BLaER1 (cell line): Measurements from ENCODE around the gene ATRIP.
"Not testable (repeated sequence)": the region's sequence is repeated elsewhere in the genome, so short reads cannot be mapped to it uniquely, and the experiment has no call there.

Experiments used
- H3K27ac ChIP-seq: shearing (Covaris generic); formaldehyde crosslinking; 2 replicates; pipeline ENCODE4 v1.8.1; 2022
- H3K27me3 ChIP-seq: shearing (Covaris generic); formaldehyde crosslinking; 2 replicates; pipeline ENCODE4 v1.8.1; 2022
- H3K36me3 ChIP-seq: shearing (Covaris generic); formaldehyde crosslinking; 2 replicates; pipeline ENCODE4 v1.8.1; 2022
- H3K4me1 ChIP-seq: shearing (Covaris generic); formaldehyde crosslinking; 2 replicates; pipeline ENCODE4 v1.8.1; 2022
- H3K4me2 ChIP-seq: shearing (Covaris generic); formaldehyde crosslinking; 2 replicates; pipeline ENCODE4 v1.8.1; 2022
- H3K4me3 ChIP-seq: shearing (Covaris generic); formaldehyde crosslinking; 2 replicates; pipeline ENCODE4 v1.8.1; 2022
- H3K9ac ChIP-seq: shearing (Covaris generic); formaldehyde crosslinking; 2 replicates; pipeline ENCODE4 v1.8.1; 2022
- H3K9me3 ChIP-seq: shearing (Covaris generic); formaldehyde crosslinking; 2 replicates; pipeline ENCODE4 v1.8.1; 2022
- H4K20me1 ChIP-seq: shearing (Covaris generic); formaldehyde crosslinking; 2 replicates; pipeline ENCODE4 v1.8.1; 2022
- Cebpa-rat ChIP-seq: shearing (Covaris generic); IDR thresholded peaks from 2 replicates; pipeline ENCODE4 v1.8.1; 2022

Gene ATRIP

DNA sequence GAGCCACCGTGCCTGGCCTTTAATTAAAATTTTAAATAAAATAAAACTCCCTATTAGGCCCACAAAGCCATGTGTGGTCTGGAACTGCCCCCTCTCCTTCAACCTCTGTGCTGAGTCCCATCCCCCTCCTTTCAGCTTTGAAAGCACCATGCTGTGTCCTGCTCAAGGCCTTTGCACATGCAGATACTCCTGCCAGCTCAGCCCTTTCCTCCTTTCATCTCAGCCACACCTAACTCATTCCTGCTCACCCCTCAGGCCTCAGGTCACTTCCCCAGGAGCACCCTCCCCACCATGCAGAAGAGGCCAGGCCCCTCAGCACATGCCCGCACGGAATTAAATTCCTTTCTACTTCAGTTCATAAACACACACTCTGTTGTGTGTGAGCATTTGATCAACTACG lies 28.1 kb downstream of the ATRIP start:
- Histone ChIP-seq H4K20me1 (peaks cover 15% of the 10 kb centered on the region), H3K27me3 (no peaks in the 10 kb centered on the region), H3K36me3 (peaks cover 17% of the 10 kb centered on the region), H3K4me2 (no peak overlapping the region), H3K27ac (peak overlapping the region; percentile 20; the same call in 1 of the 2 replicates), H3K9ac (no peak overlapping the region), H3K4me3 (no peak overlapping the region), H3K4me1 (peaks cover 90% of the 10 kb centered on the region), H3K9me3 (no peaks in the 10 kb centered on the region)
- no peak for TF ChIP-seq Cebpa-rat

DNA sequence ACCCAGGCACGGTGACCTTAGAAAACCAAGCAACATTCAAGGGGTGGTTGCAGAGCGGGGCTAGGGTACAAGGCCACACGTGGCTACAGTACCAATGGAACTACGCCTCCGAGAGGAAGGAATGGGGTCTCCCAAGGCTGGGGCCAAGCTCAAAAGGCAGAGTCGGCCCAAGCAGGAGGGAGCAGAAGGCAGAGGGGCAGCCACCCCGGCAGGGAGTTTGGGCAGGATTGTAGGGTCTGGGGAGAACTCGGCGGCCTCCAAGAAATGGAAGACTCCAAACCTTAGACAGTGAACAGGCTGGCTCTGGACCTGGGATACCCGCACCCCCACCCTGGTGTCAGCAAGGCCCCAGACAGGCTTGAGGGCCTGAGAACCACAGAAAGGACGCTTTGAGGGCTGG lies 28.7 kb downstream of the ATRIP start:
- Histone ChIP-seq H3K4me3 (no peak overlapping the region), H3K36me3 (peaks cover 11% of the 10 kb centered on the region; the same call in 1 of the 2 replicates), H4K20me1 (peaks cover 9% of the 10 kb centered on the region), H3K9ac (no peak overlapping the region), H3K4me1 (peaks cover 90% of the 10 kb centered on the region), H3K27me3 (no peaks in the 10 kb centered on the region), H3K4me2 (peak overlapping the region; percentile 79), H3K27ac (peak overlapping the region; percentile 77; the same call in 1 of the 2 replicates), H3K9me3 (no peaks in the 10 kb centered on the region)
- TF ChIP-seq Cebpa-rat: no peak

DNA sequence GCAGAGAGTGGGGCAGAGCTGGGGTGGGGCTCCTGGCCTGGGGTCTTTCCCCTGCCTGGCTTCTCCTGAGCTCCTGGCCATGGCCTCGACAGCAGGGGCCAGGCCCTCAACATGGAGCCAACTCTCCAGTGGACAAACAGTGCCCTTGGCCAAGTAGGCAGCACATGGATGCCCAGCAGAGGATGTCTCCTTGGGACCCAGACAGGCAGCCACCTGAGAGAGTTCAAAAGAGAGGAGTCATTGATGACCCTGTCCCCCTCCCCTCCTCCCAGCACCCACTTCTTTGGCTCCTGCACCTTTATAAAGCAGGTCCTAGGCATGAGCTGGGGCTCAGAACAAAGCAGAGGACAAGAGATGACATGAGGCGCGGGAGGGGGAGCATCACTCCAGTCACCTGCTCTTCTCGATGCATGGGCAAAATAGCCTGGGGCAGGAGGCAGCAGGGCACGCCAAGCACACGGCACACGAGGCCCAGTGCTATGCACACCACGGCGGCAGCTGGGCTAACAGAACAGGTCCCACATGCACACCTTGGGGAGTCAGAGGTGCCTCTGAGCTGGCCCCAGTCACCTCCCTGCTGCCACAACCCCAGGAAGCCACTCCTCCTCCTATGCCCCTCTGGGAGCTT lies 30.0 kb downstream of the ATRIP start:
- Histone ChIP-seq H3K36me3 (0 out of 2 replicates have a peak, but pooled peaks cover 5% of the 10 kb centered on the region), H3K9me3 (no peaks in the 10 kb centered on the region), H4K20me1 (no peaks in the 10 kb centered on the region), H3K27me3 (no peaks in the 10 kb centered on the region), H3K27ac (peak overlapping the region; percentile 77), H3K9ac (peak overlapping the region; percentile 70), H3K4me3 (peak overlapping the region; percentile 17), H3K4me1 (peaks cover 83% of the 10 kb centered on the region), H3K4me2 (peak overlapping the region; percentile 79)
- no peak for TF ChIP-seq Cebpa-rat

DNA sequence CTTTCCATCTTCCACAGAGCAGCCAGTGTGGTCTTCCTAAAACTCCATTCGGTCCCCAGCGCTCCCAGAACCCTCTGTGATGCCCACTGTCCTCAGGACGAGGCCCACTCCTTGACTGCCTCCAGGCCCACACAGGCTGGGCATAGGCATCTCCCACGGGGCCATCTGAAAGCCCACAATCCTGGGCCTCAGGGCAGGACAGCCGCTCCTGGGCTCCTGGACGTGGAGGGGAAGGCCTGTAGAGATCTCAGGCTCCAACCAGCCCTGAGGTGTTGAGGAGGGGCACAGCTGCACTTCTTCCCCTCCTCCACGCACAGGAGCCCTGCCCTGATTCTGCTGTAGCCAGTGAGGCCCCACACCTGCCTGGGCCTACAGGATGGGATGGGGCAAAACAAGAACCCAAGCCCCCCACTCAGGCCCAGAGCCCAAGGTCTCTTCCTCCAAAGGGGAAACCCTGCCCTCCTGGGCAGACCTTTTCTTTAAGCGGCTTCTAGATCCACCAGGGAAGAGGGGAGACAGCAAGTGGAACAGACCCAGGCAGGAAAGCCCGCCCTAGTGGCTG lies 31.5 kb downstream of the ATRIP start:
- H3K4me2 ChIP-seq: peak overlapping the region; percentile 79
- H3K9ac ChIP-seq: peak overlapping the region; percentile 70

DNA sequence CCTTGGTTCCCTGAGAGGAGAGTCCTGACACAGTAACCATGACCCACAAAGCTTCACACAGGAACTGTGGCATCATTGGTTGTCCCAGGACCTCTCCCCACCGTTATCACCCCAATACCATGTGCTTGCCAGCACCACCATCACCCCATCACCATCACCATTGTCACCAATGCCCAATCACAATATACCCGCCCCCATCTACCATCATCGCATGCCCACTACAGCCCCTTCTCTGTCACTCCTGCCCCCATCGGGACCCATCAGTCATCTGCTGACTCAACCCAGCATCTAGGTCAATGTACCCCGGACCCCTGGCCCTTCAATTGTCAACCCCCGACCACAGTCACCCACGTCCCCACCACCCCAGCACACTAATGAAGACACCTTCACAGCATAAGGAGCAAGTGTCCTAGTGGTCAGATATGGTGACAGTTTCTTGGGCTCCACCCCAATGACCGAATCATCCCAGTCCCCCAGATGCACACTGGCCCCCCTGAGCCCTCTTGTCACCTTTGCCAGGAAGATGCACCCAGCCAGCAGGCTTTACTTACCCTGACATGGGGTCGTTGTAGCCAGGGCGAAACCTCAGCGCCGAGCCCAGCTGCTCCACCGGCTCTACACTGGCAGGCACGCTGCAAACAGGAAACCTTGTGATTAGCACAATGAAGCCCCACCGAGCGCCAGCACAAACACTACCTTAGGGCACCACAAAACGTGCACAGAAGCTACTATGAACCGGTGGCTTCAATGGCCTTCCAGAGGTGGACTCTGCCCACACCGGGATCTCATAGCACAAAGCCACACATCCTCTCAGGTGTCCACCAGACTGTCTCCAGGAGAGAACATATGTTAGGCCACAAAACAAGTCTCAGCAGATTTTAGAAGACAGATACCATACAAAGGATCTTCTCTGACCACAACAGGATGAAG lies 32.4 kb downstream of the ATRIP start:
- H3K4me3 ChIP-seq: peak overlapping the region; percentile 32; the same call in 1 of the 2 replicates
- peak overlapping the region; percentile 77 for H3K27ac ChIP-seq
- peaks cover 70% of the 10 kb centered on the region for H3K4me1 ChIP-seq
- no peaks in the 10 kb centered on the region for H3K27me3 ChIP-seq
- TF ChIP-seq Cebpa-rat: no peak
- H4K20me1 ChIP-seq: no peaks in the 10 kb centered on the region
- H3K9me3 ChIP-seq: no peaks in the 10 kb centered on the region
- H3K36me3 ChIP-seq: 0 out of 2 replicates have a peak, but pooled peaks cover 5% of the 10 kb centered on the region
- H3K4me2 ChIP-seq: peak overlapping the region; percentile 79
- peak overlapping the region; percentile 70; the same call in 1 of the 2 replicates for H3K9ac ChIP-seq

More for the DNA sequence above, 31.5 kb downstream of the ATRIP start:
- 0 out of 2 replicates have a peak, but pooled peaks cover 5% of the 10 kb centered on the region for H3K36me3 ChIP-seq
- TF ChIP-seq Cebpa-rat: no peak
- H3K9me3 ChIP-seq: no peaks in the 10 kb centered on the region
- no peaks in the 10 kb centered on the region for H3K27me3 ChIP-seq
- H4K20me1 ChIP-seq: no peaks in the 10 kb centered on the region
- H3K4me1 ChIP-seq: peaks cover 78% of the 10 kb centered on the region
- peak overlapping the region; percentile 31; the same call in 1 of the 2 replicates for H3K4me3 ChIP-seq
- H3K27ac ChIP-seq: peak overlapping the region; percentile 77

DNA sequence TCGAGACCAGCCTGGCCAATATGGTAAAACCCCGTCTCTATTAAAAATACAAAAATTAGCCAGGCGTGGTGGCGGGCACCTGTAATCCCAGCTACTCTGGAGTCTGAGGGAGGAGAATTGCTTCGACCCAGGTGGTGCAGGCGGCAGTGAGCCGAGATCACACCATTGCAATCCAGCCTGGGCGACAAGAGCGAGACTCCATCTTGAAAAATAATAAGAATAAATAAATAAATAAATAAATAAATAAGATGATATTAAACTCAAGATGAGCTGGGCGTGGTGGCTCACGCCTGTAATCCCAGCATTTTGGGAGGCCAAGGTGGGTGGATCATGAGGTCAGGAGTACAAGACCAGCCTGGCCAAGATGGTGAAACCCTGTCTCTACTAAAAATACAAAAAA lies 34.4 kb downstream of the ATRIP start:
- not testable (repeated sequence) for H3K36me3 ChIP-seq, H3K27ac ChIP-seq, H3K9me3 ChIP-seq, H3K4me3 ChIP-seq, H4K20me1 ChIP-seq, H3K9ac ChIP-seq, H3K27me3 ChIP-seq
- 0 out of 2 replicates have a peak overlapping the region, but pooled peaks have one; percentile 2 for H3K4me2 ChIP-seq
- H3K4me1 ChIP-seq: peaks cover 63% of the 10 kb centered on the region

DNA sequence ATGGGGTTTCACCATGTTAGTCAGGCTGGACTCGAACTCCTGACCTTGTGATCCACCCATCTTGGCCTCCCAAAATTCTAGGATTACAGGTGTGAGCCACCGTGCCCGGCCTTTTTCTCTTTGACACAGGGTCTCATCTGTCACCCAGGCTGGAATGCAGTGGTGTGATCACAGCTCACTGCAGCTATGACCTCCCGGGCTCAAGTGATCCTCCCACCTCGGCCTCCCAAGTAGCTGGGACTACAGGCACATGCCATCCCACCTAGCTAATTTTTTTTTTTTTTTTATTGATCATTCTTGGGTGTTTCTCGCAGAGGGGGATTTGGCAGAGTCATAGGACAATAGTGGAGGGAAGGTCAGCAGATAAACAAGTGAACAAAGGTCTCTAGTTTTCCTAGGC lies 36.3 kb downstream of the ATRIP start:
- not testable (repeated sequence) for H3K4me2 ChIP-seq, H4K20me1 ChIP-seq, H3K36me3 ChIP-seq, H3K9me3 ChIP-seq, H3K9ac ChIP-seq, H3K4me3 ChIP-seq, H3K27me3 ChIP-seq, H3K27ac ChIP-seq
- peaks cover 44% of the 10 kb centered on the region for H3K4me1 ChIP-seq

DNA sequence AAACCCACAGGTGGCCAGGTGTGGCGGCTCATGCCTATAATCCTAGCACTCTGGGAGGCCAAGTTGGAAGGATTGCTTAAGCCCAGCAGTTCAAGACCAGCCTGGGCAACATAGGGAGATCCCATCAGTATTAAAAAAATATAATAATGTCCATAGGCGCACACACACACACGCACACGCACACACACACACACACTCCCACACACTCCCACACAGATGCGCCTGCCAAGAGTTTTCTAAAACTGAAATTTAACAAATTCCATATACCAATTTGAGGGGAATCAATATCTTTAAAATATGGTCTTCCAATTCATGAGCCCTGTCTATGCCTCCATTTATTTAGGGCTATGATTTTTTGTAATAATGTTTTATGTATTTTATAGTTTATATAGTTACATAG lies 40.4 kb downstream of the ATRIP start:
- Histone ChIP-seq H3K27me3 (no peaks in the 10 kb centered on the region), H4K20me1 (no peaks in the 10 kb centered on the region), H3K27ac (no peak overlapping the region), H3K36me3 (peaks cover 6% of the 10 kb centered on the region; the same call in 1 of the 2 replicates), H3K9me3 (no peaks in the 10 kb centered on the region), H3K4me3 (no peak overlapping the region), H3K4me2 (no peak overlapping the region), H3K9ac (no peak overlapping the region), H3K4me1 (peaks cover 14% of the 10 kb centered on the region; the same call in 1 of the 2 replicates)
- no peak for TF ChIP-seq Cebpa-rat

DNA sequence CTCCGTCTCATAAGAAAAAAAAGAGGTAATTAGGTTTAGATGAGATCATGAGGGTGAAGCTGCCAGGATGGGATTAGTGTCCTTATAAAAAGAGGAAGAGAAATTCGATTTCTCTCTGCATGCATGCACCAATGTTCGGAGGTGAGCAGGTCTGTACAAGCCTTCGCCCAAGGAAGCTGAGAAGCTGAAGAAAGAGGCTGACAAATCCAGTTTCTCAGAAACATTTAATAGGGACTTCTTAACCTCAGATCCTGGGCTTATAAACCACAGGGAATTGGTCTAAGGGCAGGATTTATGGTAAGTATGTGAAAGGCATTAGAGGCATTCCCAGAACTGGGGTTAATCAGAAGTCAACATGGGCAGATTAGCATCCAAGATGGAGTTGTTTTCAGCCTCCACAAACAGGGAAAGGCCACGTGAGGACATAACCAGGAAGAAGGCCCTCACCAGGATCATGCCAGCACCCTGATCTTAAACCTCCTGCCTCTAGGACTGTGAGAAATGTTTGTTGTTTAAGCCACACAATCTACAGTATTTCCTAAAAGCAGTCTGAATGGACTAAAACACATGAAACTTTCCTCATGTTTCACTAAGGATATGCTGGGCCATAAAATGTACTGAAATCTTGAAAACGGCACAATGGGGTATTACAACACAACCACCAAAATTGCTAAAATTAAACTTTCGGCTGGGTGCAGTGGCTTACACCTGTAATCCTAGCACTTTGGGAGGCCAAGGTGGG lies 46.1 kb downstream of the ATRIP start:
- no peak overlapping the region for H3K9ac ChIP-seq
- no peaks in the 10 kb centered on the region for H3K4me1 ChIP-seq
- H3K9me3 ChIP-seq: no peaks in the 10 kb centered on the region
- no peak overlapping the region for H3K4me3 ChIP-seq
- no peak for TF ChIP-seq Cebpa-rat
- no peaks in the 10 kb centered on the region for H3K27me3 ChIP-seq
- peaks cover 31% of the 10 kb centered on the region for H3K36me3 ChIP-seq
- H3K4me2 ChIP-seq: no peak overlapping the region
- no peaks in the 10 kb centered on the region for H4K20me1 ChIP-seq
- H3K27ac ChIP-seq: no peak overlapping the region
